ENCODE measurements around the gene PTPN6.

The PTPN6 gene

DNA sequence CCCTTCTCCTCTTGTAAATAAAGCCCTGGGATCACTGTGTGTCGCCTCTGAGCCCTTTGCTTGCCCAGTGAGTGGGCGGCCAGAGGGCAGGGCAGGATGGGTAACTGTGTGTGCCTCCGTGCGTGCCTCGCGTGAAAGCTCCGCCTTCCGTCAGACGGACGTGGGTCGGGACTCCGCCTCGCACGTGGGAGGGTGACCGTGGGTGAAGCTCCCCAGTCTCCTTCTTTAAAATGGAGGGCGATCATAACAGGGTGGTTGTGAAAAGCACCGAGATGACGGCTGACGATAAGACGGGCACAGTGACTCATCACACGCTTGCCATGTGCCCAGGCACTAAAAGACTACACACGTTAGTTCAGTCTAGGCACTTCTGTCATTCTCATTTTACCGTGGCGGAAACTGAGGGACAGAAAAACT lies 10.1 kb downstream of the PTPN6 start:
- Histone ChIP-seq H3K27ac (ENCODE audit: low read length) (peak overlapping the region; percentile 78), H3K27me3 (ENCODE audit: control insufficient read depth, insufficient read depth, low read length) (no peaks in the 10 kb centered on the region), H3K36me3 (ENCODE audit: control insufficient read depth, low read depth, low read length) (peaks cover 20% of the 10 kb centered on the region), H3K9me3 (ENCODE audit: control insufficient read depth, low read depth, low read length) (no peaks in the 10 kb centered on the region), H3K4me1 (ENCODE audit: control insufficient read depth, low read depth, low read length) (peaks cover 22% of the 10 kb centered on the region), H3K9ac (ENCODE audit: low read length) (peak overlapping the region; percentile 70), H3K4me3 (ENCODE audit: low read length) (peak overlapping the region; percentile 11)

DNA sequence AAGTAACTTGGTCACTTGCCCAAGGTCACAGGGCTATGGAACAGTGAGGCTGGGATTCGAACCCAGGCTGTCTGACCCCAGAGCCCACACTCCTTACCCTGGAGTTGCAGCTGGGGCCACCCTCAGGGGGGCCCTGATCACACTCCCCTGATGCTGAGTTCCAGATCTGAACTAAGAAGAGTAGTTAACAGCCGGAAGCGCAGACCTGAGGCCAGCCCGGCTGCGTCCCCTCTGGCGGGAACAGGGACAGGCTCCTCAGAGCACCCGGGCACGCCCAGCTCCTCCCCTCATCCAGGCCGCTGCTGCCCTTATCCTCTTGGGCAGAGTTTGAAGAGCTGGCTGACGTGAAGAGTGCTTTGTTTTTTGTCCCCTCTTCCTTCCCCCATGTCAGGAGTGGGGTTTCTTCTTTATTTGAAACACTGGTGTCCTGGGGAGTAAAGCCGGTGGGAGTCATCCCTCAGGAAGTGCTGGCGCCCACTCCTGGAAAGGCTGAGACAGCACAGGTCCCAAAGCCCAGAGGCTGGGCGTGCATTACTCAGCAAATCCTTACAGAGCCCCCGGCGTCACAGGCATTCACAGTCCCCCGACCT lies 10.6 kb downstream of the PTPN6 start:
- Histone ChIP-seq H3K4me1 (ENCODE audit: control insufficient read depth, low read depth, low read length) (peaks cover 22% of the 10 kb centered on the region), H3K9ac (ENCODE audit: low read length) (peak overlapping the region; percentile 70), H3K36me3 (ENCODE audit: control insufficient read depth, low read depth, low read length) (peaks cover 23% of the 10 kb centered on the region), H3K4me3 (ENCODE audit: low read length) (peak overlapping the region; percentile 11), H3K27ac (ENCODE audit: low read length) (peak overlapping the region; percentile 91), H3K27me3 (ENCODE audit: control insufficient read depth, insufficient read depth, low read length) (no peaks in the 10 kb centered on the region), H3K9me3 (ENCODE audit: control insufficient read depth, low read depth, low read length) (no peaks in the 10 kb centered on the region)

DNA sequence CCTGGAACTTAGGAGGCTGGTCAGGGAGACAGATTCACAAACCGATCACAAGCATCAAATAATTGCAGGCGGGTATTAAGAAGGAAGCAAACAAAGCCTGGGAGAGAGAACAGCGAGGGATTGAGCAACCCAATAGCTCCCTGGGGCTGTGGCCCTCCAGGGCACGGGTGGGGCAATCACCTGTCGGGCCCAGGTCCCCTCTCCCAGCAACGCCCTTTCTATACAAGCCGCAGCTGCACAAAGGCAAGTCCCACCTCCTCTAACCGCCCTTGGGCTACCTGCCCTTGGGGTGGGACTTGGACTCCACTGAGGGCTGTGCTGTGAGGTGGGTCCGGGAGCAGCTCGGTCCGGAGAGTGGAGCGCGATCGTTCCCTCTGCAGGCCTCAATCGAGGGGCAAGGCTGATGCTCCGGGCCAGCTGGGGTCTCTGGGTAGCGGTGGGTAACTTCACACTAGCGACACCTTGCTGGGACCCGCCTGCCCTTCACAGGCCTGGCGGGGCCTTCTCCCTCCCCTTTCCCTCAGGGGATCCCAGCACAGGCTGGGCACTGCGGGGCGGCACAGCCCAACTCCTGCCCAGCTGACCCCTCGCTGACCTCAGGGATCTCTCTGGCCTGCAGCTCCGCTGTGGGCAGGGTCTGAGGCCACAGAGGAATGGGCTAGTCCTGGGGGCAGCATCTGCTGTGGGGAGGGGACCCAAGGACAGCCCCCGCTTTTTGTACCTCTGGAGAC lies 11.3 kb downstream of the PTPN6 start:
- Histone ChIP-seq H3K36me3 (ENCODE audit: control insufficient read depth, low read depth, low read length) (peaks cover 29% of the 10 kb centered on the region), H3K27me3 (ENCODE audit: control insufficient read depth, insufficient read depth, low read length) (no peaks in the 10 kb centered on the region), H3K4me3 (ENCODE audit: low read length) (peak overlapping the region; percentile 3), H3K9ac (ENCODE audit: low read length) (peak overlapping the region; percentile 70), H3K27ac (ENCODE audit: low read length) (peak overlapping the region; percentile 91), H3K4me1 (ENCODE audit: control insufficient read depth, low read depth, low read length) (peaks cover 22% of the 10 kb centered on the region), H3K9me3 (ENCODE audit: control insufficient read depth, low read depth, low read length) (no peaks in the 10 kb centered on the region)

DNA sequence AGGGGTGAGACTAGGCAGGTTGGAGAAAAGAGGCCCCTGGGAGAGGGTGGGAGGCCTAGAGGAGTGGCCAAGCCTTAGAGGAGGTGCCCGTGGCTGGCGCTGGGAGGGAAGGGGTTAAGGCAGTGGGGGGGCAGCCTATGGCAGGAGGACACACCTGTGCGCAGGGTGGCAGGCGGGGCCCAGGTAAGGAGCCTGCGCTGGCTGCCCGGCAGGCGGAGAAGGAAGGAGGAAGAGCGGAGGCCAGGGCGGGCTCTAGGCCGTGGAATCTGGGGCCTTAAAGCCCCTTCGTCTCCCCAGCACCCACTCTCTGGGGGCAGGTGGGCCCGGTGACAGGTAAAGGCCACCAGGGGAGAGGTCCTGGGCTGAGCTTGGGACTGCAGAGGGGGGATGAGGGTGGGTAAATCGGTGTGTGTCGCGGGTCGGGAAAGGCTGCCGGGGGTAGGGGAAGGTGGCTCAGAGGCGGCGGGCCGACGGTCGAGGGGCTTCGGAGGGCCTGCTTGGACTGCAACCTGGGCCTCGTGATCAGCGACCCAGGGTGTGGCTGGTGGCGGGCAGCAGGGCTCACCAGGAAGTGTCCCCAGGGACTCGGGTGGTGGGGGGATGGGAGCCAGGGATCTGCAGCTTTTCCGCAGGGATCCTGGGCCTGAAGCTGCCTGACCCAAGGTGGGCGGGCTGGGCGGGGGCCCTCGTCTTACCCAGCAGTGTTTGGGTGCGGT lies 12.0 kb downstream of the PTPN6 start:
- Histone ChIP-seq H3K36me3 (ENCODE audit: control insufficient read depth, low read depth, low read length) (peaks cover 36% of the 10 kb centered on the region), H3K4me3 (ENCODE audit: low read length) (no peak overlapping the region), H3K27ac (ENCODE audit: low read length) (peak overlapping the region; percentile 91), H3K4me1 (ENCODE audit: control insufficient read depth, low read depth, low read length) (peaks cover 22% of the 10 kb centered on the region), H3K9ac (ENCODE audit: low read length) (peak overlapping the region; percentile 70), H3K27me3 (ENCODE audit: control insufficient read depth, insufficient read depth, low read length) (no peaks in the 10 kb centered on the region), H3K9me3 (ENCODE audit: control insufficient read depth, low read depth, low read length) (no peaks in the 10 kb centered on the region)

DNA sequence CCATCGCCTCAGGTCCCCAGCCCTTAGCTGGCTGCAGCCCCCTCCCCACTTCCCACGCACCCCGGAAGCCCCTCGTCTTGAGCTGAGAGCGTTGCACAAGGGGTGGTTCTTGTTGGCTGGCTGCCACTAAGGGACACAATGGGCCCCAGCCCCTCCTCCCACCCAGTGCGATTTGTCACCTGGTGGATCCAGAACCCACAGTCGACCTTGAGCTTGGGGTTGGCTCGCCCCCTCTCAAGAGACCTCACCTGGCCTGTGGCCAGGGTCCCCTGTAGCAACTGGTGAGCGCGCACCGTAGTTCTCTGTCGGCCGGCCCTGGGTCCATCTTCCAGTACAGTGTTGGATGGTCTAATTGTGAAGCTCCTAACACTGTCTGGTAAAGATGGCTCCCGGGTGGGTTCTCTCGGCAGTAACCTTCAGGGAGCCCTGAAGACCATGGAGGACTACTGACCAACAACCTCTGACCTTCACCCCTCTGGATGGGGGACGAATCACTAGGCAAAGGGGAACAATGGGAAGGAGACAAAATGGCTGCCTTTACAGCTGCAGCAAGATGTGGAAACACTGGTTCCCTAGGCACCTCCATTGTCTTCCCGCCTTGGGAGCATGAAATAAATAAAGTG lies 12.7 kb downstream of the PTPN6 start:
- Histone ChIP-seq H3K36me3 (ENCODE audit: control insufficient read depth, low read depth, low read length) (peaks cover 44% of the 10 kb centered on the region), H3K27ac (ENCODE audit: low read length) (peak overlapping the region; percentile 55), H3K27me3 (ENCODE audit: control insufficient read depth, insufficient read depth, low read length) (no peaks in the 10 kb centered on the region), H3K4me1 (ENCODE audit: control insufficient read depth, low read depth, low read length) (peaks cover 22% of the 10 kb centered on the region), H3K9ac (ENCODE audit: low read length) (no peak overlapping the region), H3K9me3 (ENCODE audit: control insufficient read depth, low read depth, low read length) (no peaks in the 10 kb centered on the region), H3K4me3 (ENCODE audit: low read length) (no peak overlapping the region)

DNA sequence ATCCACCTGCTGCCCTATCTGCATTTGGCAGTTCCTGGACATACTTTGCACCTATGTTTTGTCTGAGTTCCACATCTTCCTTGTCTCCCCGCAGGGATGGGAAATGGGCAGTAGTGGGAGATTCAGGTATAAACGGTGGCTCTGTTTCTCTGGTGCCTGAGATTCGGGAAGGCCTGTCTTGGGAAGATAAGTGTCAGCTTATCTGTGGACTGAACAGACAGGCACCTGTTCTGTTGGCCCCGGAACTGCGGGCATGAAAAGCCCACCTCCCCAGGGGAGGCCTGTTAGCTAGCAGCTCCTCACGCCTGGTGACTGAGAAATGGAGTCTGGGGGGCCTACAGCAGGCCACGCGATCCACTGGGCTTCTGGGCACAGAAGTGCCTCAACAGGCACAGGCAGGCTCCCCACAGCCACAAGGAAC lies 13.5 kb downstream of the PTPN6 start:
- Histone ChIP-seq H3K4me1 (ENCODE audit: control insufficient read depth, low read depth, low read length) (peaks cover 25% of the 10 kb centered on the region), H3K27ac (ENCODE audit: low read length) (peak overlapping the region; percentile 55)

DNA sequence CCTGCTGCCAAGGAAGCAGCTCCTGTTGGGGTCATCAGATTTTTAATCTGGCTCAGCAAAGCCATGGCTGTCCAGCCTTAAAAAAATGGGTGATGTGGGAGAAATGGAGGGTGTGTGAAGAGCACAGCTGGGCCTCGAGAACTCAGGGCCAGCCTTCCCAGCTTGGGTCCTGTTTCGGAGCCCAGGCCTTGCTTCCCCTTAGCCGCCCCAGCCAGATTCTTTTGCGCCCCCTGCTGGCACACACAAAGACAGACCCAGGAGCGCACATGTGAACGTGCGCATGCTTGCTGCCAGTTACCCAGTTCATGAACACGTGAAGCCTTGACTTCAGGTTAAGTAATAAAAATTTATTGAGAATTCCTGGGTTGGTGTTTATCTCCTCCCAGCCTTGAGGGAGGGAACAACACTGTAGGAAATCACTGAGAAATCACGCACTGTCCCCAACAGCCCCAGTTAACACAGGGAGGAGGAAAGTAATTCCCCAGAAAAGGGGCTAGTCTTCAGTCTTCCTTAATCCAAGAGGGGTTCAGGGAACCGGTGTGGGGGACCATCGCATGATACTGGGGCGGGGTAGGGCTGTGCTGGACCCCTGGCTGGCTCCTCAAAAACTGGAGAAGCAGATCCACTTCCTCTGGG lies 14.0 kb downstream of the PTPN6 start:
- no peak overlapping the region for H3K9ac ChIP-seq (ENCODE audit: low read length)
- H3K4me1 ChIP-seq (ENCODE audit: control insufficient read depth, low read depth, low read length) = peaks cover 25% of the 10 kb centered on the region
- no peaks in the 10 kb centered on the region for H3K9me3 ChIP-seq (ENCODE audit: control insufficient read depth, low read depth, low read length)
- peaks cover 49% of the 10 kb centered on the region for H3K36me3 ChIP-seq (ENCODE audit: control insufficient read depth, low read depth, low read length)
- no peak overlapping the region for H3K27ac ChIP-seq (ENCODE audit: low read length)
- no peak overlapping the region for H3K4me3 ChIP-seq (ENCODE audit: low read length)
- no peaks in the 10 kb centered on the region for H3K27me3 ChIP-seq (ENCODE audit: control insufficient read depth, insufficient read depth, low read length)

More for the DNA sequence above, 13.5 kb downstream of the PTPN6 start:
- Histone ChIP-seq H3K27me3 (ENCODE audit: control insufficient read depth, insufficient read depth, low read length) (no peaks in the 10 kb centered on the region), H3K9me3 (ENCODE audit: control insufficient read depth, low read depth, low read length) (no peaks in the 10 kb centered on the region), H3K9ac (ENCODE audit: low read length) (no peak overlapping the region), H3K4me3 (ENCODE audit: low read length) (no peak overlapping the region), H3K36me3 (ENCODE audit: control insufficient read depth, low read depth, low read length) (peaks cover 49% of the 10 kb centered on the region)

DNA sequence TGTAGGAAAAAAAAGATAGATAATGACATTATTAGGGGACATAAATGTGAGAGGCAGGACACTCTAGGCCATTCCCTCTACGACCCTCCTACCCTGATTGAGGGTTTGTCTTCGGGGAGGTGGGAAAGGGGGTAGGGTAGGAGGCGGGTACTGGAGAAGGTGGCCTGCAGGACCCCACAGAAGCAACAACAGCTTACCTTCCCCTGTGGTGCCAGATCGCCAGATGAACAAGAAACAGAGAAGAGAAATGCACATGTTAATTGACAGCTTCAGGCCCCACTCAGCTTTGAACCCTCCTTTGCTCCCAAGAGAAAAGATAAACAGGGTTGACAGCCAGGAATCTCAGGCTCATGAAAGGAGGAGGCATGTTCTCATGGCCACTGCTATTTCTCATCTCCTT lies 14.6 kb downstream of the PTPN6 start:
- H3K4me1 ChIP-seq (ENCODE audit: control insufficient read depth, low read depth, low read length) = peaks cover 25% of the 10 kb centered on the region
- no peak overlapping the region for H3K9ac ChIP-seq (ENCODE audit: low read length)
- no peaks in the 10 kb centered on the region for H3K27me3 ChIP-seq (ENCODE audit: control insufficient read depth, insufficient read depth, low read length)
- H3K4me3 ChIP-seq (ENCODE audit: low read length) = no peak overlapping the region
- no peaks in the 10 kb centered on the region for H3K9me3 ChIP-seq (ENCODE audit: control insufficient read depth, low read depth, low read length)
- peaks cover 49% of the 10 kb centered on the region for H3K36me3 ChIP-seq (ENCODE audit: control insufficient read depth, low read depth, low read length)
- H3K27ac ChIP-seq (ENCODE audit: low read length) = no peak overlapping the region

DNA sequence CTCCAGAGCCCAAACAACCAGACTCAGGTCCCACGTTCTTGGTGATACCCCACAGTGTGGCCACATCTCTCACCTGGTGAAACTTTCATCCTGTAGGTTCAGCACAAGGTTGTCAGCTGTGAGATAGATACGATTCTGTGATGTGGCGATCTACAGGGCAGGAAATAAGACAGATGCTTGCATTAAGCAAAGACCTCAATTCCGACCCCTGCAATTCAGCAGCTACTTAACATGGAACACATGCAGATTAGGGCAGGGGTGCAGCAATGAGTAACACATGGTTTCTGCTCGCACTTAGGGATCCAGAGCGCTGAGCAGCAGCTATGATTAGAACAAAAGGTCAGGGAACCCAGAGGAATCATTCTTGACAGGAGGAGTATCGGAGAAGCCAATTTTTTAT lies 15.2 kb downstream of the PTPN6 start:
- H3K4me3 ChIP-seq (ENCODE audit: low read length) = no peak overlapping the region
- H3K9ac ChIP-seq (ENCODE audit: low read length) = no peak overlapping the region
- no peaks in the 10 kb centered on the region for H3K27me3 ChIP-seq (ENCODE audit: control insufficient read depth, insufficient read depth, low read length)
- no peaks in the 10 kb centered on the region for H3K9me3 ChIP-seq (ENCODE audit: control insufficient read depth, low read depth, low read length)
- peaks cover 49% of the 10 kb centered on the region for H3K36me3 ChIP-seq (ENCODE audit: control insufficient read depth, low read depth, low read length)
- no peak overlapping the region for H3K27ac ChIP-seq (ENCODE audit: low read length)
- H3K4me1 ChIP-seq (ENCODE audit: control insufficient read depth, low read depth, low read length) = peaks cover 19% of the 10 kb centered on the region

DNA sequence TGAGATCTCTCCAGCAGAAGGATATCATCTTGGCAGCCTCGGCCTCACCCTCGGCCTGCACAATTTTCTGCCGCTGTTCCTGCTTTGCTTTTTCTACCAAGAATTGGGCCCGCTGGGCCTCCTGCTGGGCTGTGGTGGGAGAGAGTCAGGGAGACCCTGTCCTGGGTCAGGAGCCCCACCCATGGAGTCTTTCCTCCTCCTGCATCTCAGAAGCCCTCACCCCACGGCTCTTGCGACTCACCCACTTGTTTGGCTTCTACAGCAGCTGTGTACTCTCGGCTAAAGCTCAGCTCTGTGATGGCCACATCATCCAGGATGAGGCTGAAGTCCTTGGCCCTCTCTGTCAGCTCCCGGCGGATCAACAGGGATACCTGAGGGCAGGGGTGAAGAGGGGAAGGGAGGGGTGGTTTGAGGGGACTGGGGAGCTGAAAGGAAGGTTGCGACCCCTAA lies 16.5 kb downstream of the PTPN6 start:
- Histone ChIP-seq H3K27me3 (ENCODE audit: control insufficient read depth, insufficient read depth, low read length) (no peaks in the 10 kb centered on the region), H3K4me1 (ENCODE audit: control insufficient read depth, low read depth, low read length) (peaks cover 11% of the 10 kb centered on the region), H3K27ac (ENCODE audit: low read length) (no peak overlapping the region), H3K4me3 (ENCODE audit: low read length) (no peak overlapping the region), H3K9me3 (ENCODE audit: control insufficient read depth, low read depth, low read length) (no peaks in the 10 kb centered on the region), H3K36me3 (ENCODE audit: control insufficient read depth, low read depth, low read length) (peaks cover 49% of the 10 kb centered on the region), H3K9ac (ENCODE audit: low read length) (no peak overlapping the region)

DNA sequence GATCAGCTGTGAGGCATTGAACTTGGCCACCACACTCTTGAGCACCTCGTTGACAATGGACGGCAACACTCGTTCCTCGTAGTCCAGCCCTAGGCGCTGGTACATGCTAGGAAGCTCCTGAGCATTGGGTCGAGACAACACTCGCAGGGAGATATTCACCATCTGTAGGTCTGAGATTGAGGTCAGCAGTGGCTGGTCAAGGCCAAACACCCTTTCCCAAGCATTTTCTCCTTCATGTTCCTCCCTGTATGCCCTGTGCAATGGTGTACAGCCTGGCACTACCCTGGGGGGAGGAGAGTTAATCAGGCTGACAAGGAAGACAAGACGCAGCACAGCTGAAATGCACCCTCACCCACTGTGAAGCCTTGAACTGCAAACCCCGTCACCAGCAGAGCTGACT lies 17.3 kb downstream of the PTPN6 start:
- no peak overlapping the region for H3K4me3 ChIP-seq (ENCODE audit: low read length)
- no peaks in the 10 kb centered on the region for H3K27me3 ChIP-seq (ENCODE audit: control insufficient read depth, insufficient read depth, low read length)
- peaks cover 10% of the 10 kb centered on the region for H3K4me1 ChIP-seq (ENCODE audit: control insufficient read depth, low read depth, low read length)
- no peak overlapping the region for H3K27ac ChIP-seq (ENCODE audit: low read length)
- peaks cover 49% of the 10 kb centered on the region for H3K36me3 ChIP-seq (ENCODE audit: control insufficient read depth, low read depth, low read length)
- no peak overlapping the region for H3K9ac ChIP-seq (ENCODE audit: low read length)
- no peaks in the 10 kb centered on the region for H3K9me3 ChIP-seq (ENCODE audit: control insufficient read depth, low read depth, low read length)
